HEK293 (cell line): ENCODE data around the gene RSKR.

Source experiments
- BCL6B ChIP-seq: fragments of 450-650 bp; formaldehyde crosslinking; IDR thresholded peaks from 2 replicates; pipeline ENCODE4 v1.5.1; 2017; ENCODE audit warnings: missing biosample characterization, missing genetic modification characterization
- GFI1B ChIP-seq: fragments of 450-650 bp; formaldehyde crosslinking; IDR thresholded peaks from 2 replicates; pipeline ENCODE4 v1.5.1; 2016; ENCODE audit warnings: missing biosample characterization, missing genetic modification characterization
- GLIS1 ChIP-seq: fragments of 450-650 bp; formaldehyde crosslinking; IDR thresholded peaks from 2 replicates; pipeline ENCODE4 v1.5.1; 2016; ENCODE audit warnings: missing biosample characterization, missing genetic modification characterization
- KLF10 ChIP-seq: fragments of 450-650 bp; IDR thresholded peaks from 2 replicates; pipeline ENCODE4 v1.5.1; 2018; ENCODE audit warnings: missing biosample characterization, mild to moderate bottlenecking, missing genetic modification characterization
- KLF8 ChIP-seq: fragments of 450-650 bp; formaldehyde crosslinking; IDR thresholded peaks from 2 replicates; pipeline ENCODE4 v1.5.1; 2016; ENCODE audit warnings: missing biosample characterization, missing genetic modification characterization
- MZF1 ChIP-seq: fragments of 450-650 bp; formaldehyde crosslinking; IDR thresholded peaks from 2 replicates; pipeline ENCODE4 v1.5.1; 2017; ENCODE audit warnings: missing biosample characterization, missing genetic modification characterization, borderline replicate concordance
- OSR2 ChIP-seq: fragments of 450-650 bp; formaldehyde crosslinking; IDR thresholded peaks from 2 replicates; pipeline ENCODE4 v1.5.1; 2016; ENCODE audit warnings: missing biosample characterization, missing genetic modification characterization
- PRDM10 ChIP-seq: fragments of 450-650 bp; formaldehyde crosslinking; IDR thresholded peaks from 2 replicates; pipeline ENCODE4 v1.5.1; 2016; ENCODE audit warnings: missing biosample characterization, missing genetic modification characterization
- SP3 ChIP-seq: fragments of 450-650 bp; formaldehyde crosslinking; IDR thresholded peaks from 2 replicates; pipeline ENCODE4 v1.5.1; 2016; ENCODE audit warnings: missing biosample characterization, missing genetic modification characterization
- ZBTB20 ChIP-seq: fragments of 450-650 bp; formaldehyde crosslinking; IDR thresholded peaks from 2 replicates; pipeline ENCODE4 v1.5.1; 2016; ENCODE audit warnings: missing biosample characterization, missing genetic modification characterization
- ZBTB44 ChIP-seq: fragments of 450-650 bp; IDR thresholded peaks from 2 replicates; pipeline ENCODE4 v1.5.1; 2018; ENCODE audit warnings: missing biosample characterization, mild to moderate bottlenecking, missing genetic modification characterization
- ZEB2 ChIP-seq: fragments of 450-650 bp; formaldehyde crosslinking; IDR thresholded peaks from 2 replicates; pipeline ENCODE4 v1.5.1; 2016; ENCODE audit warnings: missing biosample characterization, missing genetic modification characterization
- ZNF10 ChIP-seq: fragments of 450-650 bp; formaldehyde crosslinking; IDR thresholded peaks from 2 replicates; pipeline ENCODE4 v1.5.1; 2017; ENCODE audit warnings: missing biosample characterization, missing genetic modification characterization
- ZNF112 ChIP-seq: fragments of 450-650 bp; formaldehyde crosslinking; IDR thresholded peaks from 2 replicates; pipeline ENCODE4 v1.5.0; 2017; ENCODE audit warnings: missing biosample characterization, missing genetic modification characterization
- ZNF138 ChIP-seq: fragments of 450-650 bp; formaldehyde crosslinking; IDR thresholded peaks from 2 replicates; pipeline ENCODE4 v1.5.1; 2016; ENCODE audit warnings: missing biosample characterization, missing genetic modification characterization, borderline replicate concordance
- ZNF175 ChIP-seq: fragments of 450-650 bp; formaldehyde crosslinking; IDR thresholded peaks from 2 replicates; pipeline ENCODE4 v1.5.1; 2016; ENCODE audit warnings: missing biosample characterization, missing genetic modification characterization
- ZNF23 ChIP-seq: fragments of 450-650 bp; formaldehyde crosslinking; IDR thresholded peaks from 2 replicates; pipeline ENCODE4 v1.5.1; 2016; ENCODE audit warnings: missing biosample characterization, missing genetic modification characterization, borderline replicate concordance
- ZNF335 ChIP-seq: fragments of 450-650 bp; formaldehyde crosslinking; conservative IDR thresholded peaks from 2 replicates; pipeline ENCODE4 v1.5.1; 2016; ENCODE audit warnings: missing biosample characterization, missing genetic modification characterization
- ZNF362 ChIP-seq: fragments of 450-650 bp; formaldehyde crosslinking; IDR thresholded peaks from 2 replicates; pipeline ENCODE4 v1.5.1; 2016; ENCODE audit warnings: missing biosample characterization, missing genetic modification characterization
- ZNF366 ChIP-seq: fragments of 450-650 bp; formaldehyde crosslinking; conservative IDR thresholded peaks from 2 replicates; pipeline ENCODE4 v1.5.1; 2016; ENCODE audit warnings: missing biosample characterization, missing genetic modification characterization
- ZNF394 ChIP-seq: fragments of 450-650 bp; formaldehyde crosslinking; IDR thresholded peaks from 2 replicates; pipeline ENCODE4 v1.5.1; 2016; ENCODE audit warnings: missing biosample characterization, missing genetic modification characterization, mild to moderate bottlenecking, moderate library complexity, borderline replicate concordance
- ZNF416 ChIP-seq: fragments of 450-650 bp; formaldehyde crosslinking; IDR thresholded peaks from 2 replicates; pipeline ENCODE4 v1.5.1; 2016; ENCODE audit warnings: missing biosample characterization, missing genetic modification characterization
- ZNF48 ChIP-seq: fragments of 450-650 bp; formaldehyde crosslinking; IDR thresholded peaks from 2 replicates; pipeline ENCODE4 v1.5.1; 2016; ENCODE audit warnings: missing biosample characterization, missing genetic modification characterization
- ZNF530 ChIP-seq: fragments of 450-650 bp; formaldehyde crosslinking; IDR thresholded peaks from 2 replicates; pipeline ENCODE4 v1.5.1; 2016; ENCODE audit warnings: low read depth, missing biosample characterization, missing genetic modification characterization
- ZNF580 ChIP-seq: fragments of 450-650 bp; formaldehyde crosslinking; IDR thresholded peaks from 2 replicates; pipeline ENCODE4 v1.5.1; 2016; ENCODE audit warnings: missing biosample characterization, missing genetic modification characterization
- ZNF629 ChIP-seq: fragments of 450-650 bp; formaldehyde crosslinking; IDR thresholded peaks from 2 replicates; pipeline ENCODE4 v1.5.1; 2017; ENCODE audit warnings: missing biosample characterization, missing genetic modification characterization
- ZNF658 ChIP-seq: fragments of 450-650 bp; formaldehyde crosslinking; IDR thresholded peaks from 2 replicates; pipeline ENCODE4; 2016; ENCODE audit warnings: missing biosample characterization, missing genetic modification characterization
- ZNF76 ChIP-seq: fragments of 450-650 bp; formaldehyde crosslinking; IDR thresholded peaks from 2 replicates; pipeline ENCODE4; 2016; ENCODE audit warnings: low read depth, missing biosample characterization, missing genetic modification characterization, borderline replicate concordance
- ZNF768 ChIP-seq: fragments of 450-650 bp; formaldehyde crosslinking; IDR thresholded peaks from 2 replicates; pipeline ENCODE4 v1.5.1; 2018; ENCODE audit warnings: missing biosample characterization, mild to moderate bottlenecking, missing genetic modification characterization
- ZNF791 ChIP-seq: fragments of 450-650 bp; formaldehyde crosslinking; IDR thresholded peaks from 2 replicates; pipeline ENCODE4 v1.5.1; 2016; ENCODE audit warnings: missing biosample characterization, missing genetic modification characterization
- TF ChIP-seq, protein P1 (sequence below): IDR thresholded peaks from 2 replicates; pipeline ENCODE4 v1.6.1; 2011; ENCODE audit warnings: mild to moderate bottlenecking, low read depth, low read length, borderline replicate concordance

The RSKR gene

GRCh38 chr17:28571361-28572122 lies 42.4 kb downstream of the RSKR start, which contains the start of gene PIGS (continued):
- TF ChIP-seq BCL6B: no peak
- peak; percentile 70; the same call in 1 of the 2 replicates for TF ChIP-seq KLF8 (tag by site-specific recombination)
- no peak for TF ChIP-seq ZNF530 (tag by site-specific recombination)
- no peak for TF ChIP-seq ZNF362 (tag by site-specific recombination)
- no peak for TF ChIP-seq ZNF658 (tag by site-specific recombination)
- peak; percentile 33; the same call in 1 of the 2 replicates for TF ChIP-seq ZNF76 (tag by site-specific recombination)
- peak; percentile 88 for TF ChIP-seq ZNF366 (tag by site-specific recombination)
- TF ChIP-seq ZNF335: peak; percentile 94
- peak; percentile 62; the same call in 1 of the 2 replicates for TF ChIP-seq OSR2 (tag by site-specific recombination)
- peak; percentile 63 for TF ChIP-seq SP3
- TF ChIP-seq ZNF112 (tag by site-specific recombination): no peak
- TF ChIP-seq GFI1B: no peak
- TF ChIP-seq ZBTB44: no peak
- TF ChIP-seq ZNF768 (tag by site-specific recombination): no peak
- TF ChIP-seq ZNF580 (tag by site-specific recombination): no peak
- peak; percentile 94 for TF ChIP-seq KLF10 (tag by site-specific recombination)
- 0 out of 2 replicates have a peak, but pooled peaks have one; percentile 10 for TF ChIP-seq ZNF629 (tag by site-specific recombination)
- no peak for TF ChIP-seq ZNF10
- TF ChIP-seq ZEB2: peak; percentile 64; the same call in 1 of the 2 replicates
- TF ChIP-seq ZNF23 (tag by site-specific recombination): no peak
- peak; percentile 72; the same call in 1 of the 2 replicates for TF ChIP-seq ZBTB20 (tag by site-specific recombination)
- TF ChIP-seq ZNF791 (tag by site-specific recombination): no peak
- TF ChIP-seq GLIS1: peak; percentile 87
- TF ChIP-seq PRDM10 (tag by site-specific recombination): peak; percentile 83
- no peak for TF ChIP-seq ZNF138 (tag by site-specific recombination)
- peak; percentile 50; the same call in 1 of the 2 replicates for TF ChIP-seq MZF1 (tag by site-specific recombination)
- TF ChIP-seq ZNF175: no peak
- no peak for TF ChIP-seq ZNF48 (tag by site-specific recombination)
- TF ChIP-seq, protein P1, sequence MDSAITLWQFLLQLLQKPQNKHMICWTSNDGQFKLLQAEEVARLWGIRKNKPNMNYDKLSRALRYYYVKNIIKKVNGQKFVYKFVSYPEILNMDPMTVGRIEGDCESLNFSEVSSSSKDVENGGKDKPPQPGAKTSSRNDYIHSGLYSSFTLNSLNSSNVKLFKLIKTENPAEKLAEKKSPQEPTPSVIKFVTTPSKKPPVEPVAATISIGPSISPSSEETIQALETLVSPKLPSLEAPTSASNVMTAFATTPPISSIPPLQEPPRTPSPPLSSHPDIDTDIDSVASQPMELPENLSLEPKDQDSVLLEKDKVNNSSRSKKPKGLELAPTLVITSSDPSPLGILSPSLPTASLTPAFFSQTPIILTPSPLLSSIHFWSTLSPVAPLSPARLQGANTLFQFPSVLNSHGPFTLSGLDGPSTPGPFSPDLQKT: no peak; the same call in 1 of the 2 replicates
- no peak for TF ChIP-seq ZNF394 (tag by site-specific recombination)
- TF ChIP-seq ZNF416: no peak
